ENCODE results near the gene MACROH2A1.
A peak's percentile ranks its signal among the peaks of the same experiment; 100 is the strongest.

The MACROH2A1 gene

GRCh38 chr5:135442431-135443160 is 43.6 kb upstream of the MACROH2A1 start:
- no peak overlapping the region for H3K27ac ChIP-seq (ENCODE audit: low read length)
- H3K4me3 ChIP-seq (ENCODE audit: low read depth in 1 of 2, low read length in 2 of 2): no peak overlapping the region
- H3K36me3 ChIP-seq (ENCODE audit: insufficient read depth, low read length): no peaks in the 10 kb centered on the region
- no peak for ATAC-seq (ENCODE audit: insufficient read depth, low read depth)
- no peak overlapping the region for H3K9ac ChIP-seq (ENCODE audit: low read depth, low read length)
- H3K79me2 ChIP-seq (ENCODE audit: insufficient read depth, low read length): no peaks in the 10 kb centered on the region
- no peaks in the 10 kb centered on the region for H3K27me3 ChIP-seq (ENCODE audit: insufficient read depth, low read length, poor library complexity)
- no peak for TF ChIP-seq EZH2 (IDR thresholded peaks at IDR 0.05; ENCODE audit: borderline replicate concordance, low read depth, low read length, severe bottlenecking)
- TF ChIP-seq CTCF (IDR thresholded peaks at IDR 0.05; ENCODE audit: borderline replicate concordance, extremely low read depth, low read length, poor library complexity, severe bottlenecking): no peak
- no peaks in the 10 kb centered on the region for H4K20me1 ChIP-seq (ENCODE audit: insufficient read depth, low read length)
- no peak overlapping the region for H2AFZ ChIP-seq (ENCODE audit: low read depth, low read length)
- no peaks in the 10 kb centered on the region for H3K4me1 ChIP-seq (ENCODE audit: insufficient read depth, low read length)
- DNase-seq: no peak
- no peak overlapping the region for H3K4me2 ChIP-seq (ENCODE audit: insufficient read depth, low read length)
- H3K9me3 ChIP-seq (ENCODE audit: insufficient read depth, low read length, severe bottlenecking): no peaks in the 10 kb centered on the region

- no peak overlapping the region for H2AFZ ChIP-seq (ENCODE audit: low read depth, low read length)
- no peaks in the 10 kb centered on the region for H3K27me3 ChIP-seq (ENCODE audit: insufficient read depth, low read length, poor library complexity)
- no peaks in the 10 kb centered on the region for H3K36me3 ChIP-seq (ENCODE audit: insufficient read depth, low read length)
- DNase-seq (no peak), ATAC-seq (ENCODE audit: insufficient read depth, low read depth) (no peak)
- H3K4me2 ChIP-seq (ENCODE audit: insufficient read depth, low read length): no peak overlapping the region
- H3K27ac ChIP-seq (ENCODE audit: low read length): no peak overlapping the region
- H3K9me3 ChIP-seq (ENCODE audit: insufficient read depth, low read length, severe bottlenecking): no peaks in the 10 kb centered on the region
- no peaks in the 10 kb centered on the region for H3K79me2 ChIP-seq (ENCODE audit: insufficient read depth, low read length)
- H3K4me1 ChIP-seq (ENCODE audit: insufficient read depth, low read length): no peaks in the 10 kb centered on the region
- no peak overlapping the region for H3K4me3 ChIP-seq (ENCODE audit: low read depth in 1 of 2, low read length in 2 of 2)
- no peak overlapping the region for H3K9ac ChIP-seq (ENCODE audit: low read depth, low read length)
- TF ChIP-seq EZH2 (IDR thresholded peaks at IDR 0.05; ENCODE audit: borderline replicate concordance, low read depth, low read length, severe bottlenecking): no peak
- H4K20me1 ChIP-seq (ENCODE audit: insufficient read depth, low read length): no peaks in the 10 kb centered on the region
Measured at GRCh38 chr5:135441919-135442318, 42.9 kb upstream of the MACROH2A1 start.

- no peaks in the 10 kb centered on the region for H3K36me3 ChIP-seq (ENCODE audit: insufficient read depth, low read length)
- H3K9ac ChIP-seq (ENCODE audit: low read depth, low read length): no peak overlapping the region
- H4K20me1 ChIP-seq (ENCODE audit: insufficient read depth, low read length): no peaks in the 10 kb centered on the region
- DNase-seq (peak; percentile 3), ATAC-seq (ENCODE audit: insufficient read depth, low read depth) (no peak)
- H3K4me1 ChIP-seq (ENCODE audit: insufficient read depth, low read length): no peaks in the 10 kb centered on the region
- no peak overlapping the region for H3K4me3 ChIP-seq (ENCODE audit: low read depth in 1 of 2, low read length in 2 of 2)
- H2AFZ ChIP-seq (ENCODE audit: low read depth, low read length): no peak overlapping the region
- no peaks in the 10 kb centered on the region for H3K79me2 ChIP-seq (ENCODE audit: insufficient read depth, low read length)
- H3K27ac ChIP-seq (ENCODE audit: low read length): no peak overlapping the region
- H3K4me2 ChIP-seq (ENCODE audit: insufficient read depth, low read length): no peak overlapping the region
- TF ChIP-seq CTCF (IDR thresholded peaks at IDR 0.05; ENCODE audit: borderline replicate concordance, extremely low read depth, low read length, poor library complexity, severe bottlenecking) (no peak), EZH2 (IDR thresholded peaks at IDR 0.05; ENCODE audit: borderline replicate concordance, low read depth, low read length, severe bottlenecking) (no peak)
- H3K9me3 ChIP-seq (ENCODE audit: insufficient read depth, low read length, severe bottlenecking): no peaks in the 10 kb centered on the region
- H3K27me3 ChIP-seq (ENCODE audit: insufficient read depth, low read length, poor library complexity): no peaks in the 10 kb centered on the region
Measured at GRCh38 chr5:135441350-135441831, 42.4 kb upstream of the MACROH2A1 start.

GRCh38 chr5:135440916-135441315 is 41.9 kb upstream of the MACROH2A1 start:
- Histone ChIP-seq H3K79me2 (ENCODE audit: insufficient read depth, low read length) (no peaks in the 10 kb centered on the region), H3K9ac (ENCODE audit: low read depth, low read length) (no peak overlapping the region), H3K4me2 (ENCODE audit: insufficient read depth, low read length) (no peak overlapping the region), H3K9me3 (ENCODE audit: insufficient read depth, low read length, severe bottlenecking) (no peaks in the 10 kb centered on the region), H3K36me3 (ENCODE audit: insufficient read depth, low read length) (no peaks in the 10 kb centered on the region), H3K4me1 (ENCODE audit: insufficient read depth, low read length) (no peaks in the 10 kb centered on the region), H3K27me3 (ENCODE audit: insufficient read depth, low read length, poor library complexity) (no peaks in the 10 kb centered on the region), H4K20me1 (ENCODE audit: insufficient read depth, low read length) (no peaks in the 10 kb centered on the region), H3K27ac (ENCODE audit: low read length) (no peak overlapping the region), H3K4me3 (ENCODE audit: low read depth in 1 of 2, low read length in 2 of 2) (no peak overlapping the region), H2AFZ (ENCODE audit: low read depth, low read length) (no peak overlapping the region)
- ATAC-seq (ENCODE audit: insufficient read depth, low read depth) (no peak), DNase-seq (no peak)
- TF ChIP-seq EZH2 (IDR thresholded peaks at IDR 0.05; ENCODE audit: borderline replicate concordance, low read depth, low read length, severe bottlenecking) (no peak), CTCF (IDR thresholded peaks at IDR 0.05; ENCODE audit: borderline replicate concordance, extremely low read depth, low read length, poor library complexity, severe bottlenecking) (no peak)

Data from DND-41 (cell line).